ENCODE results near the gene PROSER1.

The PROSER1 gene

DNA sequence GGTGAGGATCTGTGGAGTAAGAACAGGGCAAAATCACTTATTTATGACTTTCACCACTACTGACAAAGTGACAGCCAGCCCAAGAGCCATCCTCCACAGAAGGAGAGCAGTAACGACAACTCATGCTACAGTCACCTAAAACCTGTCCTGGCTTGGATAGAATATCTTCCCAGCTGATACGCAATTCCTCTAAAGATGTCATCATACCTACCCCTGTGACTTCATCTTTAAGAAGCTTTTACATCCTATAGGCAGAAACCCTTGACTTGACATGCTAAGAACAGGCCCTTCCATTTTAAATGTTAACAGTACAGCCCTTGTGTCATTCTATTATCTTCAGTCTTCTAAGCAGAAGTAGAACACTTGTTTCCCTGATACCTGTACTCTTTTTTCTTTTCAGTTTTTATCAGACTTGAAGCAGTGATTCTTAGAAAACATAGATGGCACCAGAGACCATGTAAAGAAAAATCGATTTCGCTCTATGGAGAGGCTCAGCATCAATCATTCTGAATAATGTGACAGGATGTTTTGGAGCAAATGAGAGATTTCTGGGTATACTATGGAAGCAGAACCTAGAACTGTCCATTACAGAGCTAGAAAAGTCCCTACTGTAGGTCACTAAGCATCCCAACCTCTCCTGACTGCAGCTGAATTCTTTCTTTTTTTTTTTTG lies 67.4 kb downstream of the PROSER1 start:
- no peaks in the 10 kb centered on the region for H3K36me3 ChIP-seq (ENCODE audit: insufficient read depth)
- TF ChIP-seq, protein P1, sequence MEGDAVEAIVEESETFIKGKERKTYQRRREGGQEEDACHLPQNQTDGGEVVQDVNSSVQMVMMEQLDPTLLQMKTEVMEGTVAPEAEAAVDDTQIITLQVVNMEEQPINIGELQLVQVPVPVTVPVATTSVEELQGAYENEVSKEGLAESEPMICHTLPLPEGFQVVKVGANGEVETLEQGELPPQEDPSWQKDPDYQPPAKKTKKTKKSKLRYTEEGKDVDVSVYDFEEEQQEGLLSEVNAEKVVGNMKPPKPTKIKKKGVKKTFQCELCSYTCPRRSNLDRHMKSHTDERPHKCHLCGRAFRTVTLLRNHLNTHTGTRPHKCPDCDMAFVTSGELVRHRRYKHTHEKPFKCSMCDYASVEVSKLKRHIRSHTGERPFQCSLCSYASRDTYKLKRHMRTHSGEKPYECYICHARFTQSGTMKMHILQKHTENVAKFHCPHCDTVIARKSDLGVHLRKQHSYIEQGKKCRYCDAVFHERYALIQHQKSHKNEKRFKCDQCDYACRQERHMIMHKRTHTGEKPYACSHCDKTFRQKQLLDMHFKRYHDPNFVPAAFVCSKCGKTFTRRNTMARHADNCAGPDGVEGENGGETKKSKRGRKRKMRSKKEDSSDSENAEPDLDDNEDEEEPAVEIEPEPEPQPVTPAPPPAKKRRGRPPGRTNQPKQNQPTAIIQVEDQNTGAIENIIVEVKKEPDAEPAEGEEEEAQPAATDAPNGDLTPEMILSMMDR (conservative IDR thresholded peaks at IDR 0.05; ENCODE audit: low read depth, low read length) = no peak
- H3K4me2 ChIP-seq = no peak overlapping the region
- no peak overlapping the region for H3K4me3 ChIP-seq (IDR thresholded peaks at IDR 0.05; ENCODE audit: insufficient read depth, low read depth, low read length)
- H2AFZ ChIP-seq (ENCODE audit: low read depth) = no peak overlapping the region
- no peaks in the 10 kb centered on the region for H3K79me2 ChIP-seq (ENCODE audit: insufficient read depth, low read depth)
- H3K27me3 ChIP-seq (ENCODE audit: insufficient read depth, low read depth) = no peaks in the 10 kb centered on the region
- no peak overlapping the region for H3K9ac ChIP-seq
- no peaks in the 10 kb centered on the region for H3K4me1 ChIP-seq (ENCODE audit: low read depth, poor library complexity, severe bottlenecking)
- H4K20me1 ChIP-seq (ENCODE audit: insufficient read depth) = no peaks in the 10 kb centered on the region
- H3K27ac ChIP-seq = no peak overlapping the region

DNA sequence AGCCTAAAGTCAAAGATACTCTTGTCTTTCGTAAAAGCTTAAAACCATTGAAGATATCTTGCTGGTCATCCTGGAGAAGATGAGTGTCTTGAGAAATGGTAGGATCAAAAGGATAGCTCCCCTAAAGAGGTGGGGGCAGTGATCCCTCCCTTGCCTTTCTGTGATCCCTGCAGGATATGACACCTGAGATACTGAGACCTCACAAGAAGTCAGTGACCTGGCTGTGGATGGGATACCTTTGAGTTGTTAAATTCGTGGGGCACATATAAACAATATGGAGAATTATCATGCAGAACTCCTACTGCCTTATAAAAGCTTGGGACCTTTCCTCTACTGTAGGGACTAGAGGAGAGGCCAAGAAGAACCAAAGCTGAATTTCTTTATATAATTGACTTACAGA lies 68.7 kb downstream of the PROSER1 start:
- no peaks in the 10 kb centered on the region for H3K36me3 ChIP-seq (ENCODE audit: insufficient read depth)

DNA sequence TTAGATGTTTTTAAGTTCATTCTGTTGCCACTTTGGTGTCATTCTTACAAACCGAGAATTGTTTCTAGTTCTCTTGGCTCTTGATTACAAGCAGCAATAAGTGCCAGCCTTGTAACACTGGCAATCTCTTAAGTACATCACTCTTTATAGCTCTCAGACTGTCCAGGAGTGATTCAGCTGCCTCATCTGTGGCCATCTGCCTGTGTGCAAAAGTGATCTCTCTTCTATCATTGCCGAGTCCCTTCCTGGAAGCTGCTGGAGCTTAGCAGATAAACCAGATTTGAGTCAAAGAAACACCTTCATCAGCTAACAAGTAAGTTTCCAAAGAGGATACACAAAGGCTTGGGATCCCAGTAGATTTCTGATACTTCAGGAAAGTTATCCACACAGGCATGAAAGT lies 70.4 kb downstream of the PROSER1 start:
- no peaks in the 10 kb centered on the region for H3K36me3 ChIP-seq (ENCODE audit: insufficient read depth)
- H3K4me1 ChIP-seq (ENCODE audit: low read depth, poor library complexity, severe bottlenecking) = no peaks in the 10 kb centered on the region
- no peaks in the 10 kb centered on the region for H4K20me1 ChIP-seq (ENCODE audit: insufficient read depth)
- no peak overlapping the region for H3K4me2 ChIP-seq
- no peaks in the 10 kb centered on the region for H3K27me3 ChIP-seq (ENCODE audit: insufficient read depth, low read depth)
- TF ChIP-seq, protein P1 (conservative IDR thresholded peaks at IDR 0.05; ENCODE audit: low read depth, low read length) = no peak
- no peak overlapping the region for H3K27ac ChIP-seq
- H3K79me2 ChIP-seq (ENCODE audit: insufficient read depth, low read depth) = no peaks in the 10 kb centered on the region
- H2AFZ ChIP-seq (ENCODE audit: low read depth) = no peak overlapping the region
- no peak overlapping the region for H3K4me3 ChIP-seq (IDR thresholded peaks at IDR 0.05; ENCODE audit: insufficient read depth, low read depth, low read length)
- H3K9ac ChIP-seq = no peak overlapping the region

More for the DNA sequence above, 68.7 kb downstream of the PROSER1 start:
- no peak overlapping the region for H3K4me3 ChIP-seq (IDR thresholded peaks at IDR 0.05; ENCODE audit: insufficient read depth, low read depth, low read length)
- H2AFZ ChIP-seq (ENCODE audit: low read depth) = no peak overlapping the region
- TF ChIP-seq, protein P1 (conservative IDR thresholded peaks at IDR 0.05; ENCODE audit: low read depth, low read length) = no peak
- no peaks in the 10 kb centered on the region for H3K4me1 ChIP-seq (ENCODE audit: low read depth, poor library complexity, severe bottlenecking)
- no peaks in the 10 kb centered on the region for H3K27me3 ChIP-seq (ENCODE audit: insufficient read depth, low read depth)
- no peaks in the 10 kb centered on the region for H4K20me1 ChIP-seq (ENCODE audit: insufficient read depth)
- H3K79me2 ChIP-seq (ENCODE audit: insufficient read depth, low read depth) = no peaks in the 10 kb centered on the region
- no peak overlapping the region for H3K9ac ChIP-seq
- H3K4me2 ChIP-seq = no peak overlapping the region
- no peak overlapping the region for H3K27ac ChIP-seq

DNA sequence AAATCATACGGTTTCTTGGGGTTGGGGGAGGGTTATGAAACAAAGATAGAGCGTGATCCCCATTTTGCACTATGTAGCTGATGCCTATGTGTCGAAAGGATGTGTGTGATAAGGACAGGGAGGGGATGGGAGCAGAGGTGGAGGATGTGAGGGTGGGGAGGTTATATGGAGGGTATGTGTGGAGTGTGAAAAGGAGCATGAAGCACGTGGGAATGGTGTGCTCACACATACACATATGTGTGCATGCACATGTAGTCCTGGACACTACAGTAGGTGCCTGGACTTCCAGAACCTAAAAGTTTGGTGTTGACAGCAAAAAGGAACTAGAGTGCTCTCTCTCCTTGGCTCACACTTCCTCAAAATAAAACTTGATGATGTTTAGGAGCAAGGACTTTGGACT lies 72.6 kb downstream of the PROSER1 start:
- Histone ChIP-seq H3K36me3 (ENCODE audit: insufficient read depth) (no peaks in the 10 kb centered on the region), H3K79me2 (ENCODE audit: insufficient read depth, low read depth) (no peaks in the 10 kb centered on the region), H3K4me3 (IDR thresholded peaks at IDR 0.05; ENCODE audit: insufficient read depth, low read depth, low read length) (no peak overlapping the region), H4K20me1 (ENCODE audit: insufficient read depth) (no peaks in the 10 kb centered on the region), H3K27ac (no peak overlapping the region), H3K27me3 (ENCODE audit: insufficient read depth, low read depth) (no peaks in the 10 kb centered on the region), H2AFZ (ENCODE audit: low read depth) (no peak overlapping the region), H3K4me1 (ENCODE audit: low read depth, poor library complexity, severe bottlenecking) (no peaks in the 10 kb centered on the region), H3K9ac (no peak overlapping the region), H3K4me2 (no peak overlapping the region)
- TF ChIP-seq, protein P1 (conservative IDR thresholded peaks at IDR 0.05; ENCODE audit: low read depth, low read length) = no peak

Measured in KMS-11 (cell line).